ENCODE measurements around the gene OR1S2.
"Not testable (repeated sequence)": the region's sequence is repeated elsewhere in the genome, so short reads cannot be mapped to it uniquely, and the experiment has no call there.

The OR1S2 gene

GRCh38 chr11:58204042-58204441, at the start of gene OR1S2:
TSS of gene OR1S2 (minus strand) at chr11:58204142. CDS start at chr11:58204142, 0 bp downstream.
- no peak for DNase-seq

GRCh38 chr11:58243954-58244353, 40.0 kb upstream of the OR1S2 start:
- no peak for DNase-seq

- DNase-seq, result no peak
Observed at GRCh38 chr11:58227956-58228615, 24.1 kb upstream of the OR1S2 start.

GRCh38 chr11:58222721-58223120, 18.8 kb upstream of the OR1S2 start:
- no peak for DNase-seq

GRCh38 chr11:58216476-58216875, 12.5 kb upstream of the OR1S2 start:
- no peak for DNase-seq

- DNase-seq, result not testable (repeated sequence)
Observed at GRCh38 chr11:58212420-58212819, 8.5 kb upstream of the OR1S2 start, which contains the start of gene OR1S1. TSS of gene OR1S1 (plus strand) at chr11:58212720.

DNA sequence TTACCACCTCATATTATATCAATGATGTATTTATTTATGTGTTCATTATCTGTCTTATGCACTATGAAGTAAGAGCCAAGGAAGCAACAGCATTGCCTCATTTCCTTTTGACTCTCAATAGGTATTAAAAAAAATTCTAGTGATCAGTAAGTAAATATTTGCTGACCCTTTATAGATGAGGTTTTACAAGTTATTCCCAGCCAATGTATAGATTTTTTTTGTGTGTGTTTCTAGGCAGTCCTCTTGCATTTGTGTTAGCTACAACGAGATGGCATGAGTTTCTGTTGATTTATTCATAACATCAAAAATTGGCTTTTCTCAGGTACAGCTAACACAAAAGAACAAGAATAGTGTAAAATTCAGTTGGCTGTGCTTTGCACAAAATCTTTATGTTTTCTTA, 4.7 kb downstream of the OR1S2 start:
- DNase-seq, result no peak

DNA sequence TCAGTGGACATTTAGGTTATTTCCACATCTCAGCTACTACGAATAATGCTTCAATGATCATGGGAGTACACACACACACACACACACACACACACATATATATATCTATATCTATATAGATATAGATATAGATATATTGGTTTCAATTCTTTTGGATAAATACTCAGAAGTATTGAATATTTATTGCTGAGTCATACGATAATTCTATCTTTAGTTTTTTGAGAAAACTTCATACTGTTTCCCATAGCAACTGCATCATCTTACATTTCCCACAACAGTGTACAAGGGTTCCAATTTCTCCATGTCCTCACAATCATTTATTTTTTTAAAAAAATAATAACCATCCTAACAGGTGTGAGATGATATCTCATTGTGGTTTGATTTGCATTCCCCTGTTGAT, 8.0 kb downstream of the OR1S2 start:
- DNase-seq, result no peak

- DNase-seq, result no peak
Observed at GRCh38 chr11:58193391-58193790, 10.6 kb downstream of the OR1S2 start.

- DNase-seq, result no peak
Observed at GRCh38 chr11:58192229-58192628, 11.7 kb downstream of the OR1S2 start.

GRCh38 chr11:58188770-58189169, 15.2 kb downstream of the OR1S2 start, which contains the start of gene OR9Q2:
TSS of gene OR9Q2 (plus strand) at chr11:58189070. CDS start at chr11:58190491, 1,421 bp downstream.
- no peak for DNase-seq

DNA sequence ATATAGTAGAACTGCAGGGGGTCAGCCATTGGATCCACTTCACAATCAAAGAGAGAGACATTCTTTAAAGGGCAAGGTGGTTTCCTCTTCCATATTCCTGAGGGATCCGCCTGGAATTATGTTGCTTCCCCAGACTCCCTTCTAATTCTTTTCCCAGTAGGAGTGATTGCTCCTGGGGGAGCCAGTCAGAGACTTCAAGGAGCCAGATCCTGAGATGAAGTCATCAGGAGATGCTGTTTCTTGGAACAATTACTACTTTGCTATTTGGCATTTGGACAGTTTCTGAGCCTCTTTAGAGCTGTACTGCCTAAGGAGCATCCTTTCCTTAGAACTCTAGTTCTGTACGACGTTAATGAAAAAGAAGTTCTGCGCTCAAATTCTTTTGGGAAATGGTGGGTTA, 17.0 kb downstream of the OR1S2 start:
- DNase-seq, result no peak

DNA sequence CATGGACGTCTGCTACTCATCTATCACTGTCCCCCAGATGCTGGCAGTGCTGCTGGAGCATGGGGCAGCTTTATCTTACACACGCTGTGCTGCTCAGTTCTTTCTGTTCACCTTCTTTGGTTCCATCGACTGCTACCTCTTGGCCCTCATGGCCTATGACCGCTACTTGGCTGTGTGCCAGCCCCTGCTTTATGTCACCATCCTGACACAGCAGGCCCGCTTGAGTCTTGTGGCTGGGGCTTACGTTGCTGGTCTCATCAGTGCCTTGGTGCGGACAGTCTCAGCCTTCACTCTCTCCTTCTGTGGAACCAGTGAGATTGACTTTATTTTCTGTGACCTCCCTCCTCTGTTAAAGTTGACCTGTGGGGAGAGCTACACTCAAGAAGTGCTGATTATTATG, 24.3 kb downstream of the OR1S2 start:
- no peak for DNase-seq

GRCh38 chr11:58178444-58178843, 25.5 kb downstream of the OR1S2 start:
- DNase-seq, result no peak

DNA sequence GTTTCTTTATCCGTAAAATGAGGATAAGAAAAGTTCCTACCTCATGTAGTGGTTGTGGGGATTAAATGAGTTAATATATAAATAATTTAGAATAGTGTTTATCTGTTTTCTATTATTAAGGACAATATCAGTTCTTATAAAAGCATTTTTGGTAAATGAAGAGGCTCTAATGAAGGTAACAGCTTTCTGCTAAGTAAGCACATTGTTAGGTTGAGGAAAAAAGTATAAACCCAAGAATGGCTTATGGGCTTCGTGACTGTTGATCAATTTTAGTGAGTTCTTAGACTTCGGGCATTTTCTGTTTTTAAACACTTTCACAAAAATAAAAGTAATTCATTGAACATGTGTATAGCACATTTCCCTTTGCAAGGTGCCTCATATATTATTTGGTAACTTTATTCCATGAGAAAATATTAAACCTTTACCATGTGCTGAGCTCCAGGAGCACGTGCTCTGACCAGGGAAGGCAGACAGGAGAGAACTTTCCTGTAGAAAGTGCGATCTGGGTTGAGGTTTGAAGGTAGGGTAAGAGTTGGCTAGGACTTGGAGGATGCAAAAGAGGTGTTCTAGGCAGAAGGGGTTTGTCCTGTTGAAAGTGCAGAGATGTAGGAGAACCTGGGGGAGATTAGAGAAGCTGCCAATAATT, 26.4 kb downstream of the OR1S2 start:
- no peak for DNase-seq

GRCh38 chr11:58165504-58166106, 38.3 kb downstream of the OR1S2 start:
- no peak for DNase-seq

GRCh38 chr11:58164990-58165389, 39.0 kb downstream of the OR1S2 start:
- no peak for DNase-seq

GRCh38 chr11:58164389-58164788, 39.6 kb downstream of the OR1S2 start:
- no peak for DNase-seq
